NCI-H226 (cell line): Measurements from ENCODE around the gene SHANK3.
A peak's percentile ranks its signal among the peaks of the same experiment; 100 is the strongest.
"Not testable (repeated sequence)": the region's sequence is repeated elsewhere in the genome, so short reads cannot be mapped to it uniquely, and the experiment has no call there.

Source experiments
- DNase-seq: peaks from one replicate; pipeline ENCODE4 v3.0.0-alpha.2; 2015

Gene SHANK3

DNA sequence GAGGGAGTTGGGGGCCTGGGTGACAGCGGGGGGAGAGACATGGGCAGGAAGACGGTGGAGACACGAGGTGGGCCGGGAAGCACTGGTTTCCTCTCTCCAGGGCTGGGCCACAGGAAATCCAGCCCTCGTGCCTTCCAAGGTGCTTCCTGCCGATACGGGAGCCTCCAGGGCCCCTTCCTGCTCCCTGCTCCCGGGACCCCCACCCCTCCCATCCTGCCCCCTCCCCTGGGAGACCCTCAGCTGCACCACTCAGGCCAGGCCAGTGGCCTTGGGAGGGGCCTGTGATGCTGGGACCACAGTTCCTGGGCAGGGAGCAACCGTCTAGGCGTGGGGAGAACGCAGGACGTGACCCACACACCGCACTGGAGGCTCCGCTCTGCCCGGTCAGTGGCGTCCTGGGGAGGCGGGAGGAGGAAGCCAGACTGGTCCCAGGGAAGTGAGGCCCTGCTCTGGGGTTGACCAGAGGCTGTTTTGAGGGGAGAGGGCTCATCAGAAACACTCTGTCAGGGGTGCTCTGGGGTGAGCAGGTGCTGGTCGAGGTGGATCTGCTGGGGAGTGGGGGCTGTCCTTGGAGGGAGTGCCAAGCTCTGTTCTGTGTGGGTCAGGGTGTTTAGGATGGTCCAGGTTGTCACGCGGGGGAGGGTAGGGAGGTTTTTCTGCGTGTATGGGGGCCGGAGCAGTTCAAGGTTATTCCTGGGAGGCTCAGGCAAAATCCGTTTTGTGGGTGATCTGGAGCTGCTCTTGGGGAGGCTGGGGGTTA, at the start of gene SHANK3:
Gene SHANK3 (plus strand): TSS at position 353 of the 760 bp plus-strand sequence.
- DNase-seq: no peak

DNA sequence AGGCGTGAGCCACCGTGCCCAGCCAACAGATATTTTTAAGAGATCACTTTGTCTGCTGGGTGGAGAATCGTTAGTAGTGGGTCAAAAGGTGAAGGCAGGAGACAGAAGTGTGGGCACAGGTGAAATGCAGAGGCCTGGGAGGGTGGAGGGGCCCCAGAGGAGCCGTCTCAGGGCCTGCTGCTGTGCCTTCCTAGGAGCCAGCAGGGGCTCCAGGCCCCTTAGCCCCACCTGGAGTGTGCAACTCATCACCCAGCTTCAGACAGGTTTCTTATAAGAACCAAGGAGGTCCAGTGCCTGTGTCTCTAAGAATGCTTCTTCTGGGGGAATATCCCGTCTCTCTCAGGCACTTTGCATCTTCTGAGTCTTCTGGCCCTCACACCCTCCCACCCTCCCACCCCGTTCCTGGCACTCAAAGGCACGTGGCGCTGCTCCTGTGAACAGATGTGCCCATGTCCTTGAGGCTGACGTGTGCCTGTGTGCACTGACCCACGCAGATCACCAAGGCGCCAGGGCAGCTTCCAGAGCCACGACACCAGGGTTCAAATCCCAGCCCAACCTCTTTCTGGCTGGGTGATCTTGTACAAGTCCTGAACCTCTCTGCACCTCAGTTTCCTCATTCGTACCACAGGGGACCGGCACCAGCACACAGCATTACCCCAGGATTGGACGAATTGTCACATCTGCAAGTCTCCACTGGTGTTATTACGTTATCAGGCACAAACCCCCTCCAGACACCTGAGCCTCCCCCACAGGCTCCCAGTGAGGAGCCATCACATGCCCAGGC, 48.1 kb upstream of the SHANK3 start:
- DNase-seq: no peak

DNA sequence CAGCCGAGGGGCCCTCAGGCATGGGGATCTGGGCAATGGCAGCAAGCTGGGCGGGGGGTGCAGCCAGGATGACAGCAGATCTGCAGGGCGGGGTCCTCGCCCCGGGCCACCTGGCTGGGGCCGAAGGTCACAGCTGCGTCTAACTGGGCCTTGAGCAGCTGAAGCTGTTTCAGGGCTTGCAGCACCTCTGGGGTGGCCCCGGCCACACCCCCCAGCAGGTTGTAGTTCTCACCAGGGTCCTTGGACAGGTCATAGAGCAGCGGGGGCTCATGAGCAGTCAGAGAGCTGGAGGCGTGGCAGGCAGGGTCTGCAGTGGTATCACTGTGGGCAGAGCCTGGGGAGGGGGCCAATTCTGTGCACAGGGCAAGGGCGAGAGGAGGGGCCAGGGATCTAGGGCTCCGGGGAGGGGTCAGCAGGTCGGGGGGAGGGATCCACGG, 47.5 kb upstream of the SHANK3 start:
- no peak for DNase-seq

DNA sequence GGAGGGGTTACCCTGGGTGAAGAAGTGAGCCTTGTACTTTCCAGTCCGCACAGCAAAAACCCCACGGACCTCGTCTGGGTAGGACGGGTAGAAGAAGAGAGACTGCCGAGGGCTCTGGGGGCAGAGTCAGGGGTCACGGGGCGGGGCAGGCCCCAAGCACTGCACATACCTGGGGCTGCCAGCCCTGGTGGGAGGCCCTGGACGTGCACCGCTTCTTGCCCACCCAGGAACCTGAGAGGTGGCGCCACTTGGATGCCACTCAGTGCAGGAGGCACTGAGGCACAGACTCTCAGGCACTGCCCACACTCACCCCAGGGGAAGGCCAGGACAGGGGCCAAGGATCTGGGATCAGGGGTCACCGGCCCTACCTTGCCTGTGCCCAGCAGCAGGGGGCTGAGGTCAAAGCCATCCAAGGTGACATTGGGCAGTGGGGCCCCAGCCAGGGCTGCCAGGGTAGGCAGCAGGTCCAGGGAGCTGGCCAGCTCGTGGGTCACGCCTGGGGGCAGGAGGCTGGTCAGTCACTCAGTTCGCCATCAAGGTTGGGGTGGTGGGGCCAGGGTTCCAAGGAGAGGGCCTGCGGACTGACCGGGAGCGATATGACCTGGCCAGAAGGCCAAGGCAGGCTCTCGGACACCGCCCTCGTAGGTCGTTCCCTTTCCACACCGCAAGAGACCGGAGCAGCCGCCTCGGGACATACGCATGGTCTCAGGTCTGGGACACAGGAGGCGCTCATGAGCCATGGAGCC, 46.9 kb upstream of the SHANK3 start:
- DNase-seq: no peak

DNA sequence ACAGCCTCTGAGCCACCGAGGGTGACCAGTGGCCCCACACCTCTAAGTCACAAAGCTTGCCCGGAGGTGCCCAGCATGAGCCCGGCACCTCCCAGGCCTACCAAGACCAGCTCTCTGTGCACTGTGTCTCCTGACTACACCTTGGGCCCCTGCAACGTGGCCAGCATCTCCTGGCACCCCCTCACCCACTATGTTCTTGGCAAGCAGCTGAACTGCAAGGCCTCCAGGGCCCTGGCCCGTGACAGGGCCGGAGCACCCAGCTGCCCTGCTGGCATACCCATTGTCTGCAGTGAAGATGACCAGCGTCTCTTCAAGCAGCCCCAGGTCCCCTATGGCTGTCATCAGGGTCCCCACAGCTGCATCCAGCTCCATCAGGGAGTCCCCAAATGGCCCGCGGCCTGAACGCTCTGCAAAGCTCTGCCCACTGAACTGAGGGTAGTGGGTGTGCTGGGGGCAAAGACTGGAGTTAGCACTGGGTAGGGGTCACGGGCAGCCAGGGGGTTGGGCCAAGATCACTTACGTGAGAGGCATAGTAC, 46.2 kb upstream of the SHANK3 start:
- no peak for DNase-seq

DNA sequence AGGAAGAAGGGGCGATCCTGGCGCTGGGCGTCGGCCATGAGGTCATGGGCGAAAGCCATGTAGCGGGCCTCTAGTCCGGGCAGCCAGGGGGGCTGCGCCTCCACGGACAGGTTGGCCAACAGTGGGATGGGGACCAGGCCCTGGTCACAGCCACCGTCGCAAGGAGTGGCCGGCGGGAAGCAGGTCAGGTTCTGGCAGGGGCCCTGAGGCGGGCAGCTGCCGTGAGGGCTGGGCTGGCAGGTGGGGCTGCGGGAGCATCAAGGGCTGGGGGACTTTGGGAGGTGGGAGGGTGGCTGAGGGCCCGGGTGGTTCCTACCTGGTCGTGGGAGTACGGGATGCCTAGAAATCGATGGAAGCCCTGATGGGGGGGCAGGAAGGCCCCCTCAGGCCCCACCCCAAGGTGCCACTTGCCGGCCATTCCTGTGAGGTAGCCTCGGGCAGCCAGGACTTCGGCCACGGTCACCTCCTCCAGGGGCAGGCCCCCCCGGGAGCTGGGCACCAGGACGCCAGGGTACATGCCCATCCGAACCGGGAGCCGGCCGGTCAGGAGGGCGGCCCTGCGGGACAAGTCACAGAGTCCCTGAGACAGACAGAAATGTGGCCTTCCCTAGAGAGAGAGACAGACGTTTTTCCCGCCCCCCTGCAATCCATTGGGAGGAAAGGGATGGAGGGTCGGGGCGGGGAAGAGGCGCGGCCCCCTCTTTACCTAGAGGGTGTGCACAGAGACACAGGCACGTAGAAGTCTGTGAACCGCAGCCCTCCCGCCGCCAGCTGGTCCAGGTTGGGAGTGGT, 45.6 kb upstream of the SHANK3 start:
- no peak for DNase-seq

DNA sequence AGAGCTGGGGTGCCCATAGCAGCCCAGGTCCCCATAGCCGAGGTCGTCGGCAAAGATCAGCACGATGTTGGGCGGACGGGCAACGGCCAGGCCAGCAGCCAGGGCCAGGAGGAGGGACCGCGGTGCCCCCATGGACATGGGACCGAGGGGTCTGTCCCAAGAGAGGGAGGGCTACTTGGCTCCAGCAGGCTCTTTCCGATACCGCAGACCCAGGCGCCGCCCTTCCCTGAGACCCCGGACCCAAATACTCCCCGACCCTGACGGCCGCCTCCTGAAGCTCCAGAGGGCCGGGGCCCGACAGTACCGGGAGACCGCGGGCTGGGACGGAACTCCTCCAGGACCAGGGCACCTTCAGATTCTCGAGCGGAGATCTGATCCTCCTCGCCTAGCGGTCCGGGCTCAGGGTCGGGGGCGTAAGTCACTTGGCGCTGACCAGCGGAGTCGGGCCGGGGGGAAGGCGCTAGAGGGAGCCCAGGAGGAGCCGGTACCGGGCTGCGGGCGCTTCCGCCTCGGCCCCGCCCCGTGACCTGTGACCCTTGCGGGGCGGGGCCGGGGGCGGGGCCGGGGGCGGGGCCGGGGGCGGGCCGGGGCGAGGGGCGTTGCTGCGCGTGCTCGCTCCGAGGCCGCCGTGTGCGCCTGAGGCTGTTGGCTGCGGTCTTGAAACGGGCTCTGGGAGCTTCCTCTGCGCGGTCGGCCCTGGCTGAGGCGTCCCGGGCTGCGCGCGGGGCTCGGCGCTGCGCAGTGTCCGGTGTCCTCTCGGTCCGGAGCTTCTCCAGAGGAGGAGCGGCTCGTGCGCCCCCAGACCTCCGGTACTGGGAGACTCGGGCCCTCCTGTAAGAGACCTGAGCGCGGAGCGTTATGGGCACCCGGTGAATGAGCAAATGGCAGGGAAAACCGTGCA, 44.7 kb upstream of the SHANK3 start, which contains the start of gene ARSA:
Gene ARSA (minus strand): TSS at position 511 of the 901 bp plus-strand sequence. CDS start 373 bp downstream, at position 138.
- DNase-seq: peak; percentile 51

DNA sequence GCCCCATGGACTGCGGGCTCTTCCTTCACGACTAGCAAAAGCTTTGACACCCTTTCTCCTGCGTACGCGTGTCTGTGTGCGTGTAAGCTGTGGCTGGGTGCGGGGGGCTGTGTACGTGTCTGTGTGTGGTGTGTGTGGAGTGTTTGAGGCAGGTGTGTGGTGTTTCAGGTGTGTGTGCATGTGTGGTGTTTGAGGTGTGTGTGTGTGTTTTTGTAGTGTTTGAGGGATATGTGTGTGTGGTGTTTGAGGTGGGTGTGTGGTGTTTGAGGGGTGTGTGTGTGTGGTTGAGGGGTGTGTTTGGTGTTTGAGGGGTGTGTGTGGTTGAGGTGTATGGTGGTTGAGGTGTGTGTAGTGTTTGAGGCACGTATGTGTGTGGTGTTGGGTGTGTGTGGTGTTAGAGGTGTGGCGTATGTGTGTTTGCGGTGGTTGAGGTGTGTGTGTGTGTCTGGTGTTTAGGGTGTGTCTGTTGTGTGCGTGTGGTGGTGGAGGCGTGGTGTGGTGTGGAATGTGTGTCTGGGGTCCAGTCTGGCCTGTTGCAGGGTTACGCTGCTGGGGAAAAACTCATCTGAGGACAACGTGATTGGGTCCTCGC, 44.0 kb upstream of the SHANK3 start:
- no peak for DNase-seq

DNA sequence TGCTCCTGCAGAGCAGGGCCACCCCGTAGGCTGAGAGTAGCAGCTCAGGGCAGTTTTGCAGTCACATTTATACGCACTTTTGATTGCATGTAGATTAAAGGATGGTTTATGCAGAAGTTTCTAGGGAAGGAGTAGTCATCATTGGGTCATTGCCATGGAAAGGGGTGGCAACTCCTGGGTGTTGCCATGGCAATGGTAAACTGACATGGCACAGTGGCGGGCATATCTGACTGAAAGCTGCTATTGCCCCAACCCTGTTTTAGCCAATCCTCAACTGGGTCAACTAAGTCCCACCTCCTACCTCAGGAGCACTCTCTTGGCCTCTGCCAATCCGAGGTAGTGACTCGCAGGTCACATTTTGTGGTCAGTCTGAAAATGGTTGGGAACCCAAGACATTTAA, 42.2 kb upstream of the SHANK3 start:
- no peak for DNase-seq

DNA sequence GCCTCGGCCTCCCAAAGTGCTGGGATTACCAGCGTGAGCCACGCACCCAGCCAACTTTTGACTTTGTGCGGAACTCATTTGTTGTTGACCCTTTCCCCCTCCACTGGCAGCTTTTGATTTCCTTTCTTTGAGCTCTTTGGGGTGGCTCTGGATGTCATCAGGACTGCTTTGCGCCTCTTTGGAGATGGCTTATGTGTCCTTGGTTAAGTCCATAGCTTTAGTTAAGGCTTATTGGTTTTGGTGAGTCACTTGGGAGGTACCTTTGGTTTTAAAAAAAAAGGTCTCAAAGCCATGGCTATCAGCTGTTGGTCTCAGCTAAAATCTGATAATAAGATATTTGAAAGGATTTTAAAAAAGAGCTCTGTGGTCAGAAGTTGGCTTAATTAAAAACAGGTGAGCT, 39.5 kb upstream of the SHANK3 start:
- DNase-seq: no peak

DNA sequence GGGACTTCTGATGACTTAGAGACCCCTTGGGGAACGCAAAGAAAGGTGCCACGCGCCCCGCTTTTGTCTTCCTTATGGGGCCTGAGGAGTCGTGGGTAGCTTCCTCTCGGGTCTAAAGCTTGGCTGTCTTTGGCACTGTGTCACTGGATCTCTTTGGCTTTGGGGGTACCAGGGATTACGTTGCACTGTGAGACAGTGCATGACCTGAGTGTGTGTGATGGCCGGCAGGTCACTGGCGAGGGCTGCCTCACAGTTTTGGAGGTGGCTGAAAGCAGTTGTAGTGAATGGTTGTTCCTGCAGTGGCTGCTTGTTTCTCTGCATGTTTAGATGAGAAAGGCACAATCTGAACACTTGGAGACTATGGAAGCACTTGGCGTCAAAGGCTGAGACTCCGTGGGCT, 38.9 kb upstream of the SHANK3 start:
- no peak for DNase-seq

DNA sequence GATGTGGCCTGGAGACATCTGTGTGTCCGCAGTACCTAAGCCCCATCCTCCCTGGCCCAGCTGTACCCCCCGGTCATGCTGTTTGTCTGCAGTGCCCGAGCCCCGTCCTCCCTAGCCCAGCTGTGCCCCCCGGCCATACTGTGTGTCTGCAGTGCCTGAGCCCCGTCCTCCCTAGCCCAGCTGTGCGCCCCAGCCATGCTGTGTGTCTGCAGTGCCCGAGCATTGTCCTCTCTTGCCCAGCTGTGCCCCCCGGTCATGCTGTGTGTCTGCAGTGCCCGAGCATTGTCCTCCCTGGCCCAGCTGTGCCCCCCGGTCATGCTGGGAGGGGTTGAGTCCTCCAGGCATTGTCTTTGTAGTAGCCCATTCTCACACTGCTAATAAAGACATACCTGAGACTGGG, 37.0 kb upstream of the SHANK3 start:
- no peak for DNase-seq

DNA sequence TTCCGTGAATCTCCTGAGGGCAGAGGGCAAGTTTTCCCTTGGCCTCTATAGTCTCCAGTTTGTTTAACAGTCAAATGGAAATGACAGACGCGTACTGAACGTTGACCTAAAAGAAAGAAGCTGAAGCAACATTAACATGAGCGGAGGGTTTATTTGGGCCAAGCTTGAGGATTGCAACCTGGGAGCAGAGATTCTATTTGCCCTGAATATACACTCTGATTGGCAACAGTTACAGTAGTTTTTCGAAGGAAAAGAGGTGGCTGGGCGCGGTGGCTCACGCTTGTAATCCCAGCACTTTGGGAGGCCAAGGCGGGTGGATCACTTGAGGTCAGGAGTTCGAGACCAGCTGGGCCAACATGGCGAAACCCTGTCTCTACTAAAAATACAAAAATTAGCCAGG, 32.3 kb upstream of the SHANK3 start:
- not testable (repeated sequence) for DNase-seq

DNA sequence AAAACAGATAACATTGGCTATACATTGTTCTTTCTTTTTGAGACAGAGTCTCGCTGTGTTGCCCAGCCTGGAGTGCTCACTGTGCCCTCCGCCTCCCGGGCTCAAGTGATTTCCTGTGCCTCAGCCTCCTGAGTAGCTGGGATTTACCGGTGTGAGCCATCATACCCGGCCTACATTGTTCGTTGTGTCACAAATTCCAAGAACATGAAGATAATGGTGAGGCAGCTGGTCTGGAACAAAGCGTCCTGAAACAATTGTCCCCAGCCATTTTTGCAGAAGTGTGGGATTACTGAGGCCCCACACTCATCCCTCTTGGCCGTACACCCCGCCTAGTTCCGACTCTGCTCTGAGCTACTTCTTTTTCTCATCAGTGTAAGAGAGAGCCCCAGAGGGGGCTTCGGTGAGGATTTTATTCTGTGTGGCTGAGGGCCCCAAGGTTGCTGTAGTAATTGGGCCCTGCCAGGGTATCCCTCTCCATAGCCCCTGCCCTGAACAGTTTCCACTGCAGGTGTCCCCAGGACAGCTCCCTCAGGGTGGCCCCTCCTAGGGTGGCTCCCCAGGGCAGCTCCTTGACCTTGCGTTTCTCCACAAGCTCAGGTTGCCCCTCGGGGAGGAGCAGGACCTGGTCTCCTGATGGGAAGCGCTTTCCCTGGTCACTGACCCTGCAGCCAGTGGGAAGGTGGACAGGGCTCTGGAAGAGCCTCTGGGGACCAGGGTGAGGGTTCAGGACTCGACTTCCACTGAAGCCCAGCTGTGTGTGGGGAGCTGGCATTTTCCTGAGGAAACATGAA, 31.6 kb upstream of the SHANK3 start:
- no peak for DNase-seq

DNA sequence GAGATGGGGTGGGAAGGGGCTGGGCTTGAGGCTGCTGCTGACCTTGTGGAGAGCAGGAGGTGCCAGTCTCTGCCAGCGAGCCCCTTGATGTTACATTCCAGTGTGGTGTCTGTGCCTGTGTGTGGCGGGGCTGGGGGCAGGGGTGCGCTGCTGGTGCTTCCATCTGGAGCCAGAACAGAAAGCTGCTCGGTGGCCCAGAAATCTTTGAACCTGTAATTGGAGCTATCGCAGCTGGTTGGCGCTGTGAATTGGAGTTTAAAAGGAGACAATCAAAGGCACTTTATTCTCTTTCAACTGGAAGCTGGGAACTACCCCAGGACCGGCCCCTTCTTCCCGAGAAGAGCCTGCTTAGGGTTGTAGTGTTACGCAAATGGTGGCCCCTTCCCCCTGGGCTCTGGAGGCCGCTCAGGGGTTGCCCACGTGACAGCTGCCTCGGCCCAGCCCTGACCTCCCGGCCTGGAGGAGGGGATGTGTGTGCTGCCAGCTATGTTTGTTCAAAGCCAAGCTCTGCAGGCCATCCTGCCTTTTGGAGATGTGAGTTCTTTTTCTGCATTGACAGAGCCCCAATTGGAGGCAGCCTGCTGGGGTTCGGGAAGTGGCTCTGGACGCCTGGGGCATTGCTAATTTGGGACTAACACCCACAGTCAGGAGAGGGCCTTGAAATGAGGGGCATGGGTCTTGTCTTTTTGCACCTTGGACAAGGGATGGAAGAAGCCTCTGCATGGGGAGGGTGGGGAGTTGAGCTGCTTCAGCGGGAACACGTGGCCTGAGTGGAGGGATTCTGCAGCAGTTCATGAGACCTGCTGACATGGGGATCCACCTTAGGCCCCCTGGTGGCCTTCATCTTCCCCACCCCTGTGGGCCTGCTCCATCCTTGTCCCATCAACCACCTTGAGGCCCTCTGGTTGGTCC, 30.7 kb upstream of the SHANK3 start:
- DNase-seq: no peak

DNA sequence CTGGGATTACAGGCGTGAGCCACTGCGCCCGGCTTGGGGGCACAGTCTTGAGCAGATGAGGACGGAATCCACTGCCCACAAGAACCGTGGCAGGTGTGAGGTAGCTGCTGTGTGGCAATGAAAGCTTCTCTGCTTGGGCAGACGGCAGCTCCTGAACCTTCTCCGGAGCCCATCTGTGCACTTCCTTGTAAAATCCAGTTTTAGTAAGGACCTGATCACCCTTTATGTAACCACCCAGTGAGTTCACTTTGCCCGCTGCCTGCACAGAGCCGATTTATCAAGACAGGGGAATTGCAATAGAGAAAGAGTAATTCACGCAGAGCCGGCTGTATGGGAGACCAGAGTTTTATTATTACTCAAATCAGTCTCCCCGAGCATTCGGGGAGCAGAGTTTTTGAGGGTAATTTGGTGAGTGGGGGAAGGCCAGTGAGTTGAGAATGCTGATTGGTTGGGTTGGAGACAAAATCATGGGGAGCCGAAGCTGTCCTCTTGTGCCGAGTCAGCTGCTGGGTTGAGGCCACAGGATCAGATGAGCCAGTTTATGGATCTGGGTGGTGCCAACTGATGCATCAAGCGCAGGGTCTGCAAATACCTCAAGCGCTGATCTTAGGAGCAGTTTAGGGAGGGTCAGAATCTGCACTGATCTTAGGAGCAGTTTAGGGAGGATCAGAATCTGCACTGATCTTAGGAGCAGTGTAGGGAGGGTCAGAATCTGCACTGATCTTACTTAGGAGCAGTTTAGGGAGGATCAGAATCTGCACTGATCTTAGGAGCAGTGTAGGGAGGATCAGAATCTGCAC, 29.4 kb upstream of the SHANK3 start:
- not testable (repeated sequence) for DNase-seq

DNA sequence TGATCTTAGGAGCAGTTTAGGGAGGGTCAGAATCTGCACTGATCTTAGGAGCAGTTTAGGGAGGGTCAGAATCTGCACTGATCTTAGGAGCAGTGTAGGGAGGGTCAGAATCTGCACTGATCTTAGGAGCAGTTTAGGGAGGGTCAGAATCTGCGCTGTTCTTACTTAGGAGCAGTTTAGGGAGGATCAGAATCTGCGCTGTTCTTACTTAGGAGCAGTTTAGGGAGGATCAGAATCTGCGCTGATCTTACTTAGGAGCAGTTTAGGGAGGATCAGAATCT, 28.9 kb upstream of the SHANK3 start:
- not testable (repeated sequence) for DNase-seq

DNA sequence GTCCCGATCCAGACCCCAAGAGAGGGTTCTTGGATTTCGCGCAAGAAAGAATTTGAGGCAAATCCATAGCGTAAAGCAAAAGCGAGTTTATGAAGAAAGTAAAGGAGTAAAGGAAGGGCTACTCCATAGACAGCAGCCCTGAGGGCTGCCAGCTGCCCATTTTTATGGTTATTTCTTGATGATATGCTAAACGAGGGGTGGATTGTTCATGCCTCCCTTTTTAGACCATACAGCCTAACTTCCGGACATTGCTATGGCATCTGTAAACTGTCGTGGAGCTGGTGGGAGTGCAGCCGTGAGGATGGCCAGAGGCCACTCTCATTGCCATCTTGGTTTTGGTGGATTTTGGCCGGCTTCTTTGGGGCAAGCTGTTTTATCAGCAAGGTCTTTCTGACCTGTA, 19.4 kb upstream of the SHANK3 start:
- no peak for DNase-seq
